H1 (cell line): ENCODE data around the gene OPRD1. TPM values are rescaled to one million over a fixed set of nuclear protein-coding genes. Genes with fewer than 3 reads are reported as not detected.

Experiments used
- CEBPB ChIP-seq: IDR thresholded peaks from 2 replicates; pipeline ENCODE4 v1.6.1; 2012; ENCODE audit warnings: low read depth, low read length
- E2F6 ChIP-seq: IDR thresholded peaks from 2 replicates; pipeline ENCODE4 v1.6.1; 2012; ENCODE audit warnings: inconsistent platforms
- EGR1 ChIP-seq: IDR thresholded peaks from 2 replicates; pipeline ENCODE4 v1.6.1; 2011; ENCODE audit warnings: low read depth, low read length, borderline replicate concordance
- KDM1A ChIP-seq: fragments of 200-600, 300-600 bp; sonication (generic); IDR thresholded peaks from 2 replicates; pipeline ENCODE4 v1.7.1; 2016; ENCODE audit warnings: mild to moderate bottlenecking, low read length, borderline replicate concordance
- POLR2AphosphoS5 ChIP-seq: IDR thresholded peaks from 2 replicates; pipeline ENCODE4 v1.6.1; 2011; ENCODE audit warnings: low read depth, low read length
- SP2 ChIP-seq: IDR thresholded peaks from 2 replicates; pipeline ENCODE4 v1.6.1; 2012; ENCODE audit warnings: mild to moderate bottlenecking, low read length, inconsistent platforms
- polyA plus RNA-seq, 7 experiments: library from polyadenylated mRNA; depleted of rRNA in 3 of 7; stranded (reverse) in 5 of 7; unstranded in 2 of 7; fragments of >200 nt in 5 of 7; fragments of 200-250 nt in 2 of 7; gene quantifications; 1 replicate in 5 of 7; 2 replicates in 1 of 7; 4 replicates in 1 of 7; pipeline versions ENCODE4 v1.2.1 to v1.2.3, GENCODE V29; 2011 to 2013; ENCODE audit warnings: missing spikeins in 2 of 7, mixed read lengths in 2 of 7
- total RNA-seq: library from RNA; stranded (reverse); fragmentation: NEBNext Ultra II Directional; extraction: Animal tissue kit (Norgen Biotek cat#: 25700); gene quantifications from 2 replicates; pipeline ENCODE4 v1.2.1, GENCODE V29; 2021

OPRD1 gene
- total and polyA plus RNA-seq, 2 of the 8 experiments (the other 6 are each of a cell fraction or from before 2014, with no cell fraction given), result 2.6 to 3.7 TPM

GRCh38 chr1:28890836-28891235 lies 78.9 kb downstream of the OPRD1 start (continued):
- TF ChIP-seq E2F6, result no peak
- no peak for TF ChIP-seq SP2
- no peak for TF ChIP-seq POLR2AphosphoS5
- TF ChIP-seq EGR1, result no peak
- no peak for TF ChIP-seq CEBPB
- TF ChIP-seq KDM1A, result no peak
